Memory B cell (primary cell): ENCODE results near the gene FNDC11.

Experiments
- ATAC-seq: fragments of 150-1000 bp; cut with Tn5 transposase; 2 replicates; pipeline ENCODE4 v1.10.0; 2021; ENCODE audit warnings: low read depth, mild to moderate bottlenecking, moderate library complexity
- DNase-seq, 2 donors: peaks; one replicate each; pipeline ENCODE4 v3.0.0; 2022; ENCODE audit warnings: low spot score in 2 of 2
- H3K27ac Mint-ChIP-seq: one replicate; pipeline ENCODE4 v1.8.0; 2022; ENCODE audit warnings: mild to moderate bottlenecking, moderate library complexity, mixed read lengths
- H3K27me3 Mint-ChIP-seq: one replicate; pipeline ENCODE4 v1.8.0; 2022; ENCODE audit warnings: mixed read lengths
- H3K36me3 Mint-ChIP-seq: one replicate; pipeline ENCODE4 v1.8.0; 2022; ENCODE audit warnings: mild to moderate bottlenecking, mixed read lengths
- H3K4me1 Mint-ChIP-seq: one replicate; pipeline ENCODE4 v1.8.0; 2022; ENCODE audit warnings: mixed read lengths
- H3K4me3 Mint-ChIP-seq: one replicate; pipeline ENCODE4 v1.8.0; 2022; ENCODE audit warnings: mild to moderate bottlenecking, moderate library complexity, mixed read lengths
- H3K9me3 Mint-ChIP-seq: one replicate; pipeline ENCODE4 v1.8.0; 2022; ENCODE audit warnings: mixed read lengths

The FNDC11 gene

DNA sequence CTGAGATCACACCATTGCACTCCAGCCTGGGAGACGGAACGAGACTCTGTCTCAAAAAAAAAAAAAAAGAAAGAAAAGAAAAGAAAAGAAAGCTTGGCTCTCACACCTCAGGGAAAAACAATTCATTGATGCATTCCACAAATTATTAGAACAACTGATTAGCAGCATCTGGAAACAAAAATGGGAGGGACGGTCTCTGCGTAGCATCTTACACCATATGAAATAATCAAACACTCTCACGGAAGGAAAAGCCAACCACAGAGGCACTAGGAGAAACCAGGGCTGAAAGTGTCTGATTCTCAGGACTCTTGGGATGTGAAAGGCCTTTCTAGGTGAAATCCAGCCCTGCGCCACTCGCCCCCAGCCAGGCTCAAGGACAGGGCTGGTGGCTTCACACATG, 22.4 kb downstream of the FNDC11 start:
- H3K9me3 Mint-ChIP-seq = no peaks in the 10 kb centered on the region
- no peak for DNase-seq
- ATAC-seq = no peak
- no peaks in the 10 kb centered on the region for H3K36me3 Mint-ChIP-seq
- H3K4me3 Mint-ChIP-seq = peak overlapping the region; percentile 33
- H3K27ac Mint-ChIP-seq = no peak overlapping the region
- H3K27me3 Mint-ChIP-seq = peaks cover 3% of the 10 kb centered on the region
- H3K4me1 Mint-ChIP-seq = peaks cover 10% of the 10 kb centered on the region

- Mint-ChIP-seq H3K9me3 (no peaks in the 10 kb centered on the region), H3K4me1 (peaks cover 10% of the 10 kb centered on the region), H3K4me3 (no peak overlapping the region), H3K27me3 (peaks cover 3% of the 10 kb centered on the region), H3K27ac (no peak overlapping the region), H3K36me3 (no peaks in the 10 kb centered on the region)
- ATAC-seq = no peak
- no peak for DNase-seq
Observed at GRCh38 chr20:63577317-63577894, 23.4 kb downstream of the FNDC11 start.

GRCh38 chr20:63578224-63579016, 24.5 kb downstream of the FNDC11 start:
- no peaks in the 10 kb centered on the region for H3K36me3 Mint-ChIP-seq
- no peak overlapping the region for H3K4me3 Mint-ChIP-seq
- ATAC-seq = no peak

DNA sequence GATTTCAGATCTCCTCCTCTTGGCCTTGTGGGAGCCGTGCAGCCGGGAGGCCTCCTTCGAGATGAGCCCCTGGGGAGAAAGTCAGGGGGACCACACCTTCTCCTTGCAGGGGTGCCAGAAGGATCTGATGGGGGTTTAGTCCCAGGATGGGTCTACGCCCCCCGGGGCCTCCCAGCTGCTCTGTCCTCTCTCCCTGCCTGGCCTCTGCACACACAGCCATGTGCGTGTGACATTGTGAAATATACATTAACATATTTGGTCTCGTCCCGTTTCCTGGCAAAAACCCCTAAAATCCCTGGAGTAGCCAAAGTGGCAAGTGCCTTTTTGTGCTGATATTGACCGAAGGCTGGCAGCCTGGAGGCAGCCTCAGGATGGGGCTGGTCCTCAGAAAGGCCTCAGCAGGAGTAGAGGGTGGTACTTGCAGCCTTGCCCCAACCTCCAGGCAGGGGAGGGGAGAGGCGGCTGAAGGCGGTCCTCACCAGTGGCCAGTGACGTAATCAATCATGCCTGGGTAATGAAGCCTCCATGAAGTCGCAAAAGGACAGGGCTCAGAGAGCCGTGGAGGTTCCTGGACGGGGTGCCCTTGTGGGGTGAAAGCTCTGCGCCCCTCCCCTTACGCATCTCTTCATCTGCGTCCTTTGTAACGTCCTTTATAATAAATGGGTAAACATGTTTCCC, 25.2 kb downstream of the FNDC11 start:
- ATAC-seq = no peak
- H3K9me3 Mint-ChIP-seq = no peaks in the 10 kb centered on the region
- H3K27ac Mint-ChIP-seq = no peak overlapping the region
- peaks cover 7% of the 10 kb centered on the region for H3K4me1 Mint-ChIP-seq
- peaks cover 6% of the 10 kb centered on the region for H3K27me3 Mint-ChIP-seq
- no peak overlapping the region for H3K4me3 Mint-ChIP-seq
- H3K36me3 Mint-ChIP-seq = no peaks in the 10 kb centered on the region
- no peak for DNase-seq

More at GRCh38 chr20:63578224-63579016, 24.5 kb downstream of the FNDC11 start:
- H3K27me3 Mint-ChIP-seq = peaks cover 6% of the 10 kb centered on the region
- peaks cover 10% of the 10 kb centered on the region for H3K4me1 Mint-ChIP-seq
- no peak for DNase-seq
- H3K9me3 Mint-ChIP-seq = no peaks in the 10 kb centered on the region
- no peak overlapping the region for H3K27ac Mint-ChIP-seq

DNA sequence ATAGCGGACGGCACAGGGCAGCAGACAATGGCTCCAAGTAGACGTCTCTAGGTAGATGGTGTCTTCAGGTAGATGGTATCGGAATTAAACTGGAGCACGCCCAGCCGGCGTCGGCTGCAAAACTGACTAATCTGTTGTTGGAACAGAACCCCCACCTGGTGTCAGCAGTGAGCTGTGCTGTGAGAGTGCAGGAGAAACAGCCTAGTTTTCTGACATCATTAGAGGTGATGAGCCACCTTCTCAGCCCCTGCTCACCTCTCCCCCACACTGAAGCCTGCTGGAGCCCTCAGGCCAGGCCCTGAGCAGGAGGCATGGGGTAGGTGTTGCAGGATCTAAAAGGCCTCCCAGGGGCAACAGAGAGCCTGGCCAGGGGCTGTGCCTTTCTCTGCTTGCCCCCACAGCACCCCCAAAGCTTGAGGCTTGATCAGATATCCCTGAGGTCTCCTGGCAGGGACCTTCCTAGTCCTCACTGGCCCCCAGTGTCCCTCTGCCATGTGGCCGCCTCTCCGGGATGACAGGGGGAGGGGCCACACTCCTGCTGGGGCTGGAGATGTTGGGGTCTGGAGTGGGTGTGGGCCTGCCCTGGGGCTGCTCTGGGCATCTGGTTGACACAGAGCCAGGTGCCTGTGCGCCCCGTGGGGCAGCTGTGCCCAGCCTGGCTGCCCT, 27.0 kb downstream of the FNDC11 start:
- Mint-ChIP-seq H3K27ac (no peak overlapping the region), H3K36me3 (no peaks in the 10 kb centered on the region), H3K9me3 (no peaks in the 10 kb centered on the region), H3K4me1 (peaks cover 7% of the 10 kb centered on the region), H3K4me3 (no peak overlapping the region), H3K27me3 (peaks cover 6% of the 10 kb centered on the region)
- peak; percentile 98 for ATAC-seq
- DNase-seq = peak; percentile 61 to 72

DNA sequence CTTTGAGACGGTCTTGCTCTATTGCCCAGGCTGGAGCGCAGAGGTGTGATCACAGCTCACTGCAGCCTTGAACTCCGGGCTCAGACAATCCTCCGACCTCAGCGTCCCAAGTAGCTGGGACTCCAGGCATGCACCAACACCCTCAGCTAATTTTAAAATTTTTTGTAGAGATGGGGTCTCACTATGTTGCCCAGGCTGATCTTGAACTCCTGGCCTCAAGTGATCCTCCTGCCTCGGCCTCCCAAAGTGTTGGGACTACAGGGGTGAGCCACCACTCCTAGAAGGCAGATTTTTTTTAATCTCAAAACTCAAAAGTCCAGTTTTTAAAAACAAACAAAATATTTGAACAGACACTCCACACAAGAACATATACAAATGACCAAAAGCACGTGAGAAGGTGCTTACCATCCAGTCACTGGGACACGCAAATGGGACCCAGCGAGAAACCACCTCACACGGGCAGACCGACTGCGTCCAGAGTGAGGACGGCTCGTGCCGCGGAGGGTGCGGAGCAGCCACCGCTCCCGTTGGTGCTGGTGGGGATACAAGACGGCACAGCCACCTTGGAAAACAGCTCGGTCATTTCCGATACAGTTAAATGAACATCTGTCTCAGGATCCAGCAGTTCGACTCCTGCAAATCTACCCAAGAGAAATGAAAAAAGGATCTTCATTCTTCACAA, 28.6 kb downstream of the FNDC11 start:
- Mint-ChIP-seq H3K36me3 (no peaks in the 10 kb centered on the region), H3K4me3 (no peak overlapping the region), H3K27me3 (peaks cover 3% of the 10 kb centered on the region), H3K27ac (no peak overlapping the region), H3K9me3 (no peaks in the 10 kb centered on the region), H3K4me1 (peaks cover 7% of the 10 kb centered on the region)
- ATAC-seq (no peak), DNase-seq (no peak)

- Mint-ChIP-seq H3K4me3 (no peak overlapping the region), H3K27me3 (peaks cover 3% of the 10 kb centered on the region), H3K4me1 (peaks cover under 1% of the 10 kb centered on the region), H3K36me3 (peaks cover 11% of the 10 kb centered on the region), H3K27ac (peak overlapping the region; percentile 54), H3K9me3 (no peaks in the 10 kb centered on the region)
- ATAC-seq (no peak), DNase-seq (no peak)
Observed at GRCh38 chr20:63585616-63586565, 31.9 kb downstream of the FNDC11 start.

DNA sequence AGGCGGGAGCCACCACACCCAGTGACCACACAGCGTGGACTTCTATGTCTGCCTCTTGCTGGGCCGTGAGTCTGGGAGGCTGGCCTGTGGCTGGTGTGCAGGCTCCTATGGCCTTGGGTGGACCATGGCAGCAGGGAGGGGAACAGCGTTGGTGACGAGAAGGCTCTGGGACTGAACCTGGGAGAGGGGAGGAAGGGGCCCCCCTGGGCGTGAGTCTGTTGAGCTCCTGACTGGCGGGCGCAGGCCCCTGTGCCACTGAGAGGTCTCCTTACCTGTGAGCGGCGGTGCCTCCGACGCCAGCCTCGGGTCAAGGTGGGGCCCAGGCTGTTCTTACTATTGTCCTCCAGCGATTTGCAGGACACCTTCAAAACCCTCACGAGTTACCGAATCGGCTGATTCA, 32.8 kb downstream of the FNDC11 start:
- Mint-ChIP-seq H3K27me3 (peaks cover 3% of the 10 kb centered on the region), H3K9me3 (no peaks in the 10 kb centered on the region), H3K27ac (no peak overlapping the region), H3K4me1 (no peaks in the 10 kb centered on the region), H3K4me3 (no peak overlapping the region), H3K36me3 (peaks cover 14% of the 10 kb centered on the region)
- ATAC-seq (no peak), DNase-seq (no peak)

GRCh38 chr20:63587256-63587655, 33.3 kb downstream of the FNDC11 start:
- H3K9me3 Mint-ChIP-seq = no peaks in the 10 kb centered on the region
- no peaks in the 10 kb centered on the region for H3K4me1 Mint-ChIP-seq
- peaks cover 14% of the 10 kb centered on the region for H3K36me3 Mint-ChIP-seq
- no peak overlapping the region for H3K4me3 Mint-ChIP-seq
- H3K27me3 Mint-ChIP-seq = peaks cover 3% of the 10 kb centered on the region
- DNase-seq (no peak), ATAC-seq (no peak)
- H3K27ac Mint-ChIP-seq = no peak overlapping the region

DNA sequence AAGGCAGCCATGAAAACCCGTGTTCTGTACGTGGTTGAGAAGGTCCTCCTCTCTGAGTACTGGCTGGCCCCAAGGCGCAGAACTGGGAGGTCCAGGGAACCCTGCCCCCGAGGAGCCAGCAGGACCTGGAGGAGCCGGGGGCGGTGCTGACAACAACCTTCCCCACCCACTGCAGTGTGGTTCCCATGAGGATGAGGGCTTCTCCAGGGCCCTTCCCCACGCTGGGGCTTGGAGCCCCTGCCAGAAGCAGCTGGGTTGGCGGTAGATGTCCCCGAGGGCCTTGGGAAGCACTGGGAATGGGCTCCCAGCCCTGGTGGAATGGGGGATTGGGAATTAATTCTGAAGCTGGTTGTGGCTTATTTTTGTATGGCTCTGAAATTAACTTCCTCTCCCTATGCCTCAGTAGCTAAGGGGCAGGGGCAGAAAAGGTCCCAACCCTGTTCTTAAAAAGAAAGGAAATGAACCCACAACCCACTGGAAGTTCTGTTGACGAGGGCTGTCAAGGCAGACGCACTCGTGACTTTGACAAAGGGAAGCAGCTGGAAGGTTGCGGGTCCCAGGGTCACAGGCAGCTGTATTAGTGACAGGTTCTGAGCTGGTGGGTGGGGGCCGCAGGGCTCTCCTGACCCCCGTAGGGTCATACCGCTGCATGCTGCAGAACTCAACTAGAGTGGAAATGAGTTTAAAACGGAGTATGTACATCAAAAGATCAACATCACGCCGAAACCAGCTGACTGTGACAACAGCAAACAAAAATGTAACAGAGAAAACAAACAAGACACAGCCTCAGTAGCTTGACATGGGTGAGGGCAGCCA, 34.0 kb downstream of the FNDC11 start:
- DNase-seq (no peak), ATAC-seq (no peak)
- Mint-ChIP-seq H3K9me3 (no peaks in the 10 kb centered on the region), H3K4me1 (no peaks in the 10 kb centered on the region), H3K27me3 (peaks cover 2% of the 10 kb centered on the region), H3K27ac (no peak overlapping the region), H3K4me3 (no peak overlapping the region), H3K36me3 (peaks cover 15% of the 10 kb centered on the region)

GRCh38 chr20:63588641-63589041, 34.7 kb downstream of the FNDC11 start:
- DNase-seq (no peak), ATAC-seq (no peak)
- Mint-ChIP-seq H3K27ac (no peak overlapping the region), H3K36me3 (peaks cover 20% of the 10 kb centered on the region), H3K4me1 (no peaks in the 10 kb centered on the region), H3K27me3 (no peaks in the 10 kb centered on the region), H3K9me3 (no peaks in the 10 kb centered on the region), H3K4me3 (no peak overlapping the region)
